SK-N-SH (cell line): ENCODE measurements around the gene EFS.

Experiments used
- EP300 ChIP-seq, 2 experiments: IDR thresholded peaks; 2 replicates each; pipeline versions ENCODE4 v1.4.0 to v1.6.1; 2012; ENCODE audit warnings: borderline replicate concordance in 1 of 2, low read depth in 1 of 2, low read length in 1 of 2
- GABPA ChIP-seq: IDR thresholded peaks from 2 replicates; pipeline ENCODE4 v1.4.0; 2012; ENCODE audit warnings: low read depth, mild to moderate bottlenecking
- MXI1 ChIP-seq: IDR thresholded peaks from 2 replicates; pipeline ENCODE4 v1.6.1; 2012; ENCODE audit warnings: mild to moderate bottlenecking, low read depth, low read length, improper control_type of control experiment
- NRF1 ChIP-seq: IDR thresholded peaks from 2 replicates; pipeline ENCODE4 v1.6.1; 2012; ENCODE audit warnings: low read depth, mild to moderate bottlenecking, low read length
- POLR2AphosphoS5 ChIP-seq: IDR thresholded peaks from 2 replicates; pipeline ENCODE4 v1.6.1; 2012; ENCODE audit warnings: low read depth, low read length
- RAD21 ChIP-seq: IDR thresholded peaks from 2 replicates; pipeline ENCODE4 v1.6.1; 2012; ENCODE audit warnings: mild to moderate bottlenecking, low read length
- RFX5 ChIP-seq: IDR thresholded peaks from 2 replicates; pipeline ENCODE4 v1.6.1; 2012; ENCODE audit warnings: mild to moderate bottlenecking, improper control_type of control experiment, low read length
- RXRA ChIP-seq: IDR thresholded peaks from 2 replicates; pipeline ENCODE4 v1.4.0; 2012; ENCODE audit warnings: low read depth, mild to moderate bottlenecking, borderline replicate concordance
- SIN3A ChIP-seq: IDR thresholded peaks from 2 replicates; pipeline ENCODE4 v1.6.1; 2012; ENCODE audit warnings: low read depth, mild to moderate bottlenecking, low read length, moderate library complexity, borderline replicate concordance
- TF ChIP-seq, protein P1 (sequence below): fragments of 200-600 bp; sonication (generic); IDR thresholded peaks from 2 replicates; pipeline ENCODE4 v1.6.1; 2017; ENCODE audit warnings: antibody characterized with exemption, mild to moderate bottlenecking, moderate library complexity

- TF ChIP-seq, protein P1, sequence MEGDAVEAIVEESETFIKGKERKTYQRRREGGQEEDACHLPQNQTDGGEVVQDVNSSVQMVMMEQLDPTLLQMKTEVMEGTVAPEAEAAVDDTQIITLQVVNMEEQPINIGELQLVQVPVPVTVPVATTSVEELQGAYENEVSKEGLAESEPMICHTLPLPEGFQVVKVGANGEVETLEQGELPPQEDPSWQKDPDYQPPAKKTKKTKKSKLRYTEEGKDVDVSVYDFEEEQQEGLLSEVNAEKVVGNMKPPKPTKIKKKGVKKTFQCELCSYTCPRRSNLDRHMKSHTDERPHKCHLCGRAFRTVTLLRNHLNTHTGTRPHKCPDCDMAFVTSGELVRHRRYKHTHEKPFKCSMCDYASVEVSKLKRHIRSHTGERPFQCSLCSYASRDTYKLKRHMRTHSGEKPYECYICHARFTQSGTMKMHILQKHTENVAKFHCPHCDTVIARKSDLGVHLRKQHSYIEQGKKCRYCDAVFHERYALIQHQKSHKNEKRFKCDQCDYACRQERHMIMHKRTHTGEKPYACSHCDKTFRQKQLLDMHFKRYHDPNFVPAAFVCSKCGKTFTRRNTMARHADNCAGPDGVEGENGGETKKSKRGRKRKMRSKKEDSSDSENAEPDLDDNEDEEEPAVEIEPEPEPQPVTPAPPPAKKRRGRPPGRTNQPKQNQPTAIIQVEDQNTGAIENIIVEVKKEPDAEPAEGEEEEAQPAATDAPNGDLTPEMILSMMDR: no peak
- TF ChIP-seq MXI1 (no peak), NRF1 (no peak), EP300 (IDR thresholded peaks at IDR 0.05; ENCODE audit: borderline replicate concordance in 1 of 2, low read depth in 1 of 2, low read length in 1 of 2) (no peak), RXRA (no peak), SIN3A (no peak), RFX5 (no peak), RAD21 (no peak), POLR2AphosphoS5 (no peak), GABPA (no peak)
These were observed 56.1 kb downstream of the EFS start for GRCh38 chr14:23308721-23309445.
